Motor neuron (in vitro differentiated cells): Measurements from ENCODE around the gene ACIN1. TPM values are rescaled to one million over a fixed set of nuclear protein-coding genes. Genes with fewer than 3 reads are reported as not detected.
A peak's percentile ranks its signal among the peaks of the same experiment; 100 is the strongest.

ENCODE experiments used
- ATAC-seq, 8 experiments: fragments of 200-7000 bp; cut with Tn5 transposase; replicated peaks in 6 of 8; 2 replicates each; pipeline ENCODE4 v1.8.0; 2021; ENCODE audit warnings: mild to moderate bottlenecking in 8 of 8, moderate library complexity in 8 of 8
- H3K27ac ChIP-seq, 2 donors: fragments of 250-450 bp; sonication (Bioruptor Pico); 2 replicates each; pipeline ENCODE4 v1.9.0; 2021; ENCODE audit warnings: antibody characterized with exemption in 2 of 2, mild to moderate bottlenecking in 2 of 2, moderate library complexity in 1 of 2
- H3K4me1 ChIP-seq, 2 donors: fragments of 250-450 bp; sonication (Bioruptor Pico); replicated peaks in 1 of 2; 2 replicates each; pipeline ENCODE4 v1.6.1; 2021; ENCODE audit warnings: antibody characterized with exemption in 2 of 2, mild to moderate bottlenecking in 2 of 2, moderate library complexity in 1 of 2
- H3K4me3 ChIP-seq, 5 donors: fragments of 250-450 bp; sonication (Bioruptor Pico); 2 replicates each; pipeline ENCODE4 v1.9.0; 2021; ENCODE audit warnings: antibody characterized with exemption in 5 of 5, mild to moderate bottlenecking in 5 of 5, moderate library complexity in 4 of 5
- WGBS, 10 experiments: fragments of 450-650 bp; shearing (Covaris generic); methylation state at CpG; one replicate each; pipeline ENCODE4 v1.0.0; 2022; 5-methylcytosine and 5-hydroxymethylcytosine counted together
- in situ Hi-C, 9 experiments: fragments of 400-800 bp; cut with MboI; loops; one replicate each; pipeline ENCODE4 v1.15.0; 2021; ENCODE audit warnings: low sequenced_read_pairs in 9 of 9, low pct_unique_long_range_greater_than_20kb in 2 of 9; ENCODE audit not compliant: unreplicated experiment in 9 of 9
- total RNA-seq, 8 experiments: library from RNA; unstranded; fragments of 300-600 nt; gene quantifications; 2 replicates each; pipeline versions ENCODE4 v1.2.3 to v1.2.4, GENCODE V29; 2022

The ACIN1 gene
- total RNA-seq, 8 experiments from 2014 or later: 52.2 to 315 (median 121) TPM

GRCh38 chr14:23119363-23120327 lies 24.7 kb upstream of the ACIN1 start:
- peak in 1 of 8 experiments; percentile 11 for ATAC-seq
- in situ Hi-C loops: loop anchor here in 5 of 9 experiments (5.0 to 10.0 kb wide), 2 partner anchors 63 to 65 kb away; partner anchors contain the start of gene SLC7A8 (in 5 of the 5)
- Histone ChIP-seq H3K4me3 (no peak overlapping the region), H3K4me1 (peaks cover 6 to 7% of the 10 kb centered on the region in 2 donors), H3K27ac (no peak overlapping the region)
- 40 to 94% (median 67%) methylated on average over 1 to 10 of the region's 16 CpGs; no CpG with 5 or more reads in 1 of the 10 experiments for WGBS, 10 experiments

- 40 to 93% (median 50%) methylated on average over 1 to 3 of the region's 32 CpGs; no CpG with 5 or more reads in 7 of the 10 experiments for WGBS, 10 experiments
- H3K27ac ChIP-seq: no peak within 1 kb of the TSS
- H3K4me3 ChIP-seq: no peak within 1 kb of the TSS
- H3K4me1 ChIP-seq: peaks cover 13 to 15% of the 10 kb centered on the region in 2 donors
- in situ Hi-C loops: no loop called here
- ATAC-seq: no peak
Measured at GRCh38 chr14:23118506-23119362, 23.8 kb upstream of the ACIN1 start, which contains the start of gene CEBPE. Gene CEBPE (minus strand): TSS chr14:23119255. CDS start chr14:23119091, 164 bp downstream.

DNA sequence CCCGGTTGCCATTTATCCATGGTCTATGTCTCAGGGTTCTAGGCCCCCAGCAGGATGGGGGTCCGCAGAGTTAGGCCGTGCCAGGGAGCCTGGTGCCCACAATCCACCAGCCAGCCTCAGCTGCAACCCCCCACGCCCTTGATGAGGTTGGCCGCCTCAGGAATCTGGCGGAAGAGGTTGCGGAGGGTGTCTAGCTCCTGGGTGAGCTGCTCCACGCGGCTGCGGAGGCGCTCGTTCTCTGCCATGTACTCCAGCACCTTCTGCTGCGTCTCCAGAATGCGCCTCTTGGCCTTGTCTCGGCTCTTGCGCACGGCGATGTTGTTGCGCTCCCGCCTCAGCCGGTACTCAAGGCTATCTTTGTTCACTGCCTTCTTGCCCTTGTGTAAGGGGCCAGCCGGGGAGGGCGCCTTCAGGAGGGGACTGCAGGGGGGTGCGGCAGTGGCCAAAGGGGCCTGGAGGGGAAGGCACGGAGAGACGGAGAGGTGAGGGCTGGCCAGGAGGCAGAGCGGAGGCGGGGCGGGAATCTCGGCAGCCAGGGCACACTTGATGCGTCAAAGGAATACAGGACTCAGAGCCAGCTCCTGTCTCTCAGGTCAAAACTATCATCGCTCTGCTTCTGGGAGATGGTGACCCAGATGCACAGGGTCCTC lies 22.6 kb upstream of the ACIN1 start:
- Histone ChIP-seq H3K4me3 (no peak overlapping the region), H3K27ac (no peak overlapping the region), H3K4me1 (peaks cover 18 to 22% of the 10 kb centered on the region in 2 donors)
- WGBS, 10 experiments: 40 to 100% (median 80%) methylated on average over 1 to 9 of the region's 32 CpGs; no CpG with 5 or more reads in 4 of the 10 experiments
- in situ Hi-C loops: no loop called here
- ATAC-seq: no peak

- no peak overlapping the region for H3K4me3 ChIP-seq
- no peak overlapping the region for H3K27ac ChIP-seq
- WGBS, 10 experiments: 50 to 92% (median 73%) methylated on average over 1 to 3 of the region's 5 CpGs; no CpG with 5 or more reads in 2 of the 10 experiments
- no peak for ATAC-seq
- in situ Hi-C loops: no loop called here
- H3K4me1 ChIP-seq: peaks cover 10 to 17% of the 10 kb centered on the region in 2 donors
Measured at GRCh38 chr14:23115918-23116317, 21.0 kb upstream of the ACIN1 start.

- Histone ChIP-seq H3K4me3 (no peak overlapping the region), H3K27ac (no peak overlapping the region), H3K4me1 (peaks cover 10 to 17% of the 10 kb centered on the region in 2 donors)
- in situ Hi-C loops: no loop called here
- peak in 4 of 8 experiments; percentile 36 to 84 (median 80) for ATAC-seq
- 0 to 100% (median 72%) methylated on average over 1 to 4 of the region's 10 CpGs; no CpG with 5 or more reads in 4 of the 10 experiments for WGBS, 10 experiments
Measured at GRCh38 chr14:23115039-23115731, 20.2 kb upstream of the ACIN1 start.

- Histone ChIP-seq H3K4me1 (peaks cover 10 to 17% of the 10 kb centered on the region in 2 donors), H3K4me3 (no peak overlapping the region), H3K27ac (no peak overlapping the region)
- 0 to 85% (median 54%) methylated on average over 2 to 4 of the region's 4 CpGs; no CpG with 5 or more reads in 6 of the 10 experiments for WGBS, 10 experiments
- ATAC-seq: no peak
- in situ Hi-C loops: no loop called here
Measured at GRCh38 chr14:23114669-23115038, 19.7 kb upstream of the ACIN1 start.

GRCh38 chr14:23114120-23114458 lies 19.2 kb upstream of the ACIN1 start:
- ATAC-seq: no peak
- WGBS, 10 experiments: 40 to 100% (median 80%) methylated on average over 1 to 5 of the region's 5 CpGs; no CpG with 5 or more reads in 4 of the 10 experiments
- in situ Hi-C loops: no loop called here

GRCh38 chr14:23113431-23114119 lies 18.6 kb upstream of the ACIN1 start:
- peak in 7 of 8 experiments; percentile 15 to 77 (median 59) for ATAC-seq
- Histone ChIP-seq H3K27ac (peak overlapping the region in 1 of 2 donors; percentile 60), H3K4me1 (peaks cover 10 to 17% of the 10 kb centered on the region in 2 donors), H3K4me3 (no peak overlapping the region)
- in situ Hi-C loops: no loop called here
- WGBS, 10 experiments: 0 to 100% (median 80%) methylated on average over 1 to 2 of the region's 10 CpGs; no CpG with 5 or more reads in 6 of the 10 experiments

More at GRCh38 chr14:23114120-23114458, 19.2 kb upstream of the ACIN1 start:
- no peak overlapping the region for H3K4me3 ChIP-seq
- H3K4me1 ChIP-seq: peaks cover 10 to 17% of the 10 kb centered on the region in 2 donors
- H3K27ac ChIP-seq: peak overlapping the region in 1 of 2 donors; percentile 60

DNA sequence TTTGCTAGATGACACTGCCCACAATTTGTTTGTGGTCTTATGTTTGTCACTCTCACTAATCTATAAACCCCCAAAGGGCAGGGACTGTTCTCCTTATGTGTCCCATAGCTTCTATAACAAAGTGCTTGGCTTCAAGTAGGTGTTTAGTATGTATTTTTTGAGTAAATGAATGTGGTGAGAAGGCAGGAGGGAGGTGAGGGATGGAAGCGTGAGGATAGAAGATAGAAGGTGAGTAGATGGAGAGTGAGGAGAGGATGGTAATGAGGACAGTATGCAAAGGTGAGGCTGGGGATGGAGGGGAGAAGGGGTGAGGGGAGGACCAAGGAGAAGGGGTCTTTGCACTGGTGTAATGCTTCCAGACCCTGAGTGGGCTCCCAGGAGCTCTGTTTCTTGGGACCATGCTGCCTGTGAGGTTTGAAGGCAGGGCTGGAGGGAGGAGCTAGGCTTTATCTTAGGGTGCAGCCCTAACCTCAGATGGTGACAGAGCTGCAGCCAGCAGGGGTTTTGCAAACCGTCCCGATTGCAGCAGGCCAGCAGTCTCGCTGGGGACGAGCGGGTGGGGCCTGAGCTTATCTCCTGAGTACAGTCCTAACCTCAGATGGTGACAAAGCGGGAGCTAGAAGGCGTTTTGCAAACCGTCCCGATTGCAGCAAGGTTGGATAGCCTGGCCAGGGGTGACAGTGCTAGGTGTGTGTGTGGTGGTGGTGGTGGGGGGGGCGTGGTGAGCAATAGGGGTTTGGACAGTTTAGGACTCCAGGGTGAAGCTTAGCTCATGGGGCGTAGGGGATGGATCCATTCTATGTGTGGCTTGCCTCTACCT lies 17.6 kb upstream of the ACIN1 start:
- peak in 3 of 8 experiments; percentile 1 to 15 (median 11) for ATAC-seq
- H3K4me1 ChIP-seq: peaks cover 10 to 17% of the 10 kb centered on the region in 2 donors
- 63 to 83% (median 78%) methylated on average over 1 to 5 of the region's 12 CpGs; no CpG with 5 or more reads in 4 of the 10 experiments for WGBS, 10 experiments
- in situ Hi-C loops: no loop called here
- no peak overlapping the region for H3K27ac ChIP-seq
- H3K4me3 ChIP-seq: no peak overlapping the region

GRCh38 chr14:23110579-23111365 lies 15.8 kb upstream of the ACIN1 start:
- in situ Hi-C loops: no loop called here
- 39 to 100% (median 59%) methylated on average over 1 to 5 of the region's 5 CpGs for WGBS, 10 experiments
- Histone ChIP-seq H3K27ac (no peak overlapping the region), H3K4me1 (peaks cover 10 to 17% of the 10 kb centered on the region in 2 donors), H3K4me3 (no peak overlapping the region)
- no peak for ATAC-seq
